ENCODE measurements around the gene ANGEL2.

DNA sequence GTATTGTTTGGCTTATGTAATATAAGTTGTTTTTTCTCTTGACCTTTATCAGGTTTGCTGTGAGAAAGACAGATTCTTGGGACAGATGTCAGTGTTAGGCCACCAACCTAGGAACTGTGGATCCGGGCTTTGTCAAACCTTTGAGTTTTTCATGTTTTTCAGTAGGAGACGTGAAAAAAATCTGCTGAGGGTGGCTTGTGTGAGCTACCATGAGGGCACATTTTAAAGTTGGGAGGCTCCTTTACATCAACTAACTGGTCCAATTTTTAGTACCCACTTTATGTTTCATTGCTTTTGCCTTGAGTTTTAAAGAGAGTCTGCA lies 36.2 kb upstream of the ANGEL2 start:
- TF ChIP-seq, protein P1, sequence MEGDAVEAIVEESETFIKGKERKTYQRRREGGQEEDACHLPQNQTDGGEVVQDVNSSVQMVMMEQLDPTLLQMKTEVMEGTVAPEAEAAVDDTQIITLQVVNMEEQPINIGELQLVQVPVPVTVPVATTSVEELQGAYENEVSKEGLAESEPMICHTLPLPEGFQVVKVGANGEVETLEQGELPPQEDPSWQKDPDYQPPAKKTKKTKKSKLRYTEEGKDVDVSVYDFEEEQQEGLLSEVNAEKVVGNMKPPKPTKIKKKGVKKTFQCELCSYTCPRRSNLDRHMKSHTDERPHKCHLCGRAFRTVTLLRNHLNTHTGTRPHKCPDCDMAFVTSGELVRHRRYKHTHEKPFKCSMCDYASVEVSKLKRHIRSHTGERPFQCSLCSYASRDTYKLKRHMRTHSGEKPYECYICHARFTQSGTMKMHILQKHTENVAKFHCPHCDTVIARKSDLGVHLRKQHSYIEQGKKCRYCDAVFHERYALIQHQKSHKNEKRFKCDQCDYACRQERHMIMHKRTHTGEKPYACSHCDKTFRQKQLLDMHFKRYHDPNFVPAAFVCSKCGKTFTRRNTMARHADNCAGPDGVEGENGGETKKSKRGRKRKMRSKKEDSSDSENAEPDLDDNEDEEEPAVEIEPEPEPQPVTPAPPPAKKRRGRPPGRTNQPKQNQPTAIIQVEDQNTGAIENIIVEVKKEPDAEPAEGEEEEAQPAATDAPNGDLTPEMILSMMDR (IDR thresholded peaks at IDR 0.05; ENCODE audit: insufficient read depth, low read length, poor library complexity, severe bottlenecking): no peak
- no peak for TF ChIP-seq EZH2phosphoT487 (conservative IDR thresholded peaks at IDR 0.05; ENCODE audit: low read length)
